ENCODE results near the gene KIAA0930. TPM values are rescaled to one million over a fixed set of nuclear protein-coding genes. Genes with fewer than 3 reads are reported as not detected.

Gene KIAA0930
- total RNA-seq, 1 donor from 2014 or later, result 60.2 TPM

- peaks cover 23% of the 10 kb centered on the region for H3K4me1 Mint-ChIP-seq
- no peaks in the 10 kb centered on the region for H3K9me3 Mint-ChIP-seq
- H3K27me3 Mint-ChIP-seq (ENCODE audit: low read depth), result no peaks in the 10 kb centered on the region
- H3K36me3 Mint-ChIP-seq (ENCODE audit: low read depth), result peaks cover 2% of the 10 kb centered on the region
- H3K27ac Mint-ChIP-seq (ENCODE audit: unreplicated experiment), result no peak overlapping the region
- H3K4me3 Mint-ChIP-seq, result no peak overlapping the region
- TF ChIP-seq, protein P1, sequence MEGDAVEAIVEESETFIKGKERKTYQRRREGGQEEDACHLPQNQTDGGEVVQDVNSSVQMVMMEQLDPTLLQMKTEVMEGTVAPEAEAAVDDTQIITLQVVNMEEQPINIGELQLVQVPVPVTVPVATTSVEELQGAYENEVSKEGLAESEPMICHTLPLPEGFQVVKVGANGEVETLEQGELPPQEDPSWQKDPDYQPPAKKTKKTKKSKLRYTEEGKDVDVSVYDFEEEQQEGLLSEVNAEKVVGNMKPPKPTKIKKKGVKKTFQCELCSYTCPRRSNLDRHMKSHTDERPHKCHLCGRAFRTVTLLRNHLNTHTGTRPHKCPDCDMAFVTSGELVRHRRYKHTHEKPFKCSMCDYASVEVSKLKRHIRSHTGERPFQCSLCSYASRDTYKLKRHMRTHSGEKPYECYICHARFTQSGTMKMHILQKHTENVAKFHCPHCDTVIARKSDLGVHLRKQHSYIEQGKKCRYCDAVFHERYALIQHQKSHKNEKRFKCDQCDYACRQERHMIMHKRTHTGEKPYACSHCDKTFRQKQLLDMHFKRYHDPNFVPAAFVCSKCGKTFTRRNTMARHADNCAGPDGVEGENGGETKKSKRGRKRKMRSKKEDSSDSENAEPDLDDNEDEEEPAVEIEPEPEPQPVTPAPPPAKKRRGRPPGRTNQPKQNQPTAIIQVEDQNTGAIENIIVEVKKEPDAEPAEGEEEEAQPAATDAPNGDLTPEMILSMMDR (conservative IDR thresholded peaks at IDR 0.05), result no peak
- no peak for DNase-seq (ENCODE audit: low read depth, low spot score)
These were observed 82.8 kb downstream of the KIAA0930 start for GRCh38 chr22:45157907-45158306.

DNA sequence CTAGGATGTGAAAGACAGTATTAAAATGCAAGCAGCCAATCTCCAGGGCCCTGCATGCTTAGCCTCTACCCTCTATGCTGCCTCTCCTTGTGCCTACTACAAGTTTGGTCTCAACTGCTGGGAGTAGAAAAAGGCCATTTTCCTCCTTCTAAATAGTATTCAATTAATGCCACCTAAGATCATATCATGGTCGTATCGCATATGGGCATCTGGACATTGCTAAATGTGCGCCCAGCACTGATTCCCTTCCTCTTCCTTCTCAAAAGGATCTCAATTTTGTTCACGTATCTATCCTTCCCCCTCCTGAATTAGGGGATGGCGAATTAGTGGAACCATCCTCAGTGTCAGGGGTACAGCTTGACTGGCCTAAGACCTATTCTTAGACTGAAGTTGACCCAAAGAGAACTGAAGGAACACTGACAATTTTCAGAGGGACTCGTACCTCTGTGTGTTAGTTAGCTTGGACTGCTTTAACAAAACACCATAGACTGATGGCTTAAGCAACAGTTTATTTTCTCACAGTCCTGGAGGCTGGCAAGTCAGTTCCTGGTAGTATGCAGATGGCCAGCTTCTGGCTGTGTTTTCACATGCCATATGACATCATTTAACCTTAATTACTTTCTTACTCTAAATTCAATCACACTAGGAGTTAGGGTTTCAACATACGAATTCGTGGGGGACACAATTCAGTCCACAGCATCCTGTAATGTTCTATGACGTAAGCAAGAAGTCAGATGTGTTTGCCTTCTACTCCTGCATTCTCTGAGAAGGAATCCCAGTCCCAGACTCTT is 85.4 kb downstream of the KIAA0930 start:
- H3K4me1 Mint-ChIP-seq, result peaks cover 7% of the 10 kb centered on the region
- H3K4me3 Mint-ChIP-seq, result no peak overlapping the region
- no peaks in the 10 kb centered on the region for H3K27me3 Mint-ChIP-seq (ENCODE audit: low read depth)
- TF ChIP-seq, protein P1 (conservative IDR thresholded peaks at IDR 0.05), result no peak
- H3K27ac Mint-ChIP-seq (ENCODE audit: unreplicated experiment), result no peak overlapping the region
- no peaks in the 10 kb centered on the region for H3K9me3 Mint-ChIP-seq
- H3K36me3 Mint-ChIP-seq (ENCODE audit: low read depth), result peaks cover 6% of the 10 kb centered on the region
- DNase-seq (ENCODE audit: low read depth, low spot score), result no peak

GRCh38 chr22:45154383-45154782 is 86.3 kb downstream of the KIAA0930 start:
- Mint-ChIP-seq H3K4me3 (no peak overlapping the region), H3K27me3 (ENCODE audit: low read depth) (no peaks in the 10 kb centered on the region), H3K4me1 (no peaks in the 10 kb centered on the region), H3K9me3 (no peaks in the 10 kb centered on the region), H3K27ac (ENCODE audit: unreplicated experiment) (no peak overlapping the region), H3K36me3 (ENCODE audit: low read depth) (peaks cover 6% of the 10 kb centered on the region)
- DNase-seq (ENCODE audit: low read depth, low spot score), result no peak
- TF ChIP-seq, protein P1 (conservative IDR thresholded peaks at IDR 0.05), result no peak

- TF ChIP-seq, protein P1 (conservative IDR thresholded peaks at IDR 0.05), result no peak
- no peak overlapping the region for H3K27ac Mint-ChIP-seq (ENCODE audit: unreplicated experiment)
- peaks cover 4% of the 10 kb centered on the region for H3K36me3 Mint-ChIP-seq (ENCODE audit: low read depth)
These were observed 89.2 kb downstream of the KIAA0930 start for GRCh38 chr22:45151503-45151902.

DNA sequence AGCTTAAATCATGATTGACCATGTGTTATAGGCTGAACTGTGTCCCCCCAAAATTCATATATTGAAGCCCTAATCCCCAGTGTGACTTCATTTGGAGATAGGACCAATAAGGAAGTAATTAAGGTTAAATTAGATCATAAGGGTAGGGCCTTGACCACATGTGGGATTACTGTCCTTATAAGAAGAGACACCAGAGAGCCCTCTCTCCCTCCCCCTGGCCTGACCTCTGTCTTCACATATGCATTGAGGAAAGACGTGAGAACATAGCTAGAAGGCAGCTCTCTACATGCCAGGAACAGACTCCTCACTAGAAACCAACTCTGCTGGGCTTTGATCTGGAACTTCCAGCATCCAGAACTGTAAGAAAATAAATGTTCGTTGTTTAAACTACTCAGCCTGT is 90.6 kb downstream of the KIAA0930 start:
- H3K4me3 Mint-ChIP-seq, result no peak overlapping the region
- peaks cover 3% of the 10 kb centered on the region for H3K9me3 Mint-ChIP-seq
- H3K27ac Mint-ChIP-seq (ENCODE audit: unreplicated experiment), result no peak overlapping the region
- H3K36me3 Mint-ChIP-seq (ENCODE audit: low read depth), result peaks cover 4% of the 10 kb centered on the region
- H3K27me3 Mint-ChIP-seq (ENCODE audit: low read depth), result no peaks in the 10 kb centered on the region
- H3K4me1 Mint-ChIP-seq, result no peaks in the 10 kb centered on the region
- TF ChIP-seq, protein P1 (conservative IDR thresholded peaks at IDR 0.05), result no peak
- no peak for DNase-seq (ENCODE audit: low read depth, low spot score)

More at GRCh38 chr22:45151503-45151902, 89.2 kb downstream of the KIAA0930 start:
- no peak for DNase-seq (ENCODE audit: low read depth, low spot score)
- Mint-ChIP-seq H3K4me1 (no peaks in the 10 kb centered on the region), H3K4me3 (no peak overlapping the region), H3K9me3 (peaks cover under 1% of the 10 kb centered on the region), H3K27me3 (ENCODE audit: low read depth) (no peaks in the 10 kb centered on the region)

Data from neural crest cell (in vitro differentiated cells).